ENCODE data around the gene IWS1. TPM values are rescaled to one million over a fixed set of nuclear protein-coding genes. Genes with fewer than 3 reads are reported as not detected.
"Not testable (repeated sequence)": the region's sequence is repeated elsewhere in the genome, so short reads cannot be mapped to it uniquely, and the experiment has no call there.

The IWS1 gene
- polyA plus RNA-seq, 1 experiment: 55.0 TPM

GRCh38 chr2:127573771-127574170 lies 47.5 kb upstream of the IWS1 start:
- no peak for DNase-seq (ENCODE audit: low read depth, low spot score)
- no peak for TF ChIP-seq CTCF (IDR thresholded peaks at IDR 0.05; ENCODE audit: low read depth, low read length)
- CTCF ChIA-PET: interaction anchor here (2.6 kb wide), 1 partner anchor 18 kb away, joined by 7 read pairs; no protein-coding TSS in a partner anchor
- Histone ChIP-seq H3K4me3 (ENCODE audit: low read depth, low read length) (no peak overlapping the region), H3K27me3 (ENCODE audit: control insufficient read depth, insufficient read depth, low read length) (peaks cover 19% of the 10 kb centered on the region), H3K9me3 (ENCODE audit: control insufficient read depth, insufficient read depth, low read length) (no peaks in the 10 kb centered on the region; the same call in 1 of the 2 replicates), H3K27ac (ENCODE audit: low read depth, low read length) (no peak overlapping the region)
- POLR2A ChIA-PET: no interaction called here

- no peak for TF ChIP-seq CTCF (IDR thresholded peaks at IDR 0.05; ENCODE audit: low read depth, low read length)
- no peak overlapping the region for H3K27ac ChIP-seq (ENCODE audit: low read depth, low read length)
- H3K4me3 ChIP-seq (ENCODE audit: low read depth, low read length): no peak overlapping the region
- H3K9me3 ChIP-seq (ENCODE audit: control insufficient read depth, insufficient read depth, low read length): no peaks in the 10 kb centered on the region; the same call in 1 of the 2 replicates
- ChIA-PET POLR2A (no interaction called here), CTCF (no interaction called here)
- no peak for DNase-seq (ENCODE audit: low read depth, low spot score)
- peaks cover 15% of the 10 kb centered on the region for H3K27me3 ChIP-seq (ENCODE audit: control insufficient read depth, insufficient read depth, low read length)
These were observed 47.0 kb upstream of the IWS1 start for GRCh38 chr2:127573298-127573697.

- CTCF ChIA-PET: no interaction called here
- H3K9me3 ChIP-seq (ENCODE audit: control insufficient read depth, insufficient read depth, low read length): no peaks in the 10 kb centered on the region; the same call in 1 of the 2 replicates
These were observed 46.6 kb upstream of the IWS1 start for GRCh38 chr2:127572841-127573240.

GRCh38 chr2:127572352-127572751 lies 46.1 kb upstream of the IWS1 start:
- POLR2A ChIA-PET; CTCF ChIA-PET; H3K9me3 ChIP-seq (ENCODE audit: control insufficient read depth, insufficient read depth, low read length); H3K4me3 ChIP-seq (ENCODE audit: low read depth, low read length); H3K27ac ChIP-seq (ENCODE audit: low read depth, low read length); DNase-seq (ENCODE audit: low read depth, low spot score): not testable (repeated sequence)
- H3K27me3 ChIP-seq (ENCODE audit: control insufficient read depth, insufficient read depth, low read length): peaks cover 17% of the 10 kb centered on the region

More at GRCh38 chr2:127572841-127573240, 46.6 kb upstream of the IWS1 start:
- Histone ChIP-seq H3K27me3 (ENCODE audit: control insufficient read depth, insufficient read depth, low read length) (peaks cover 15% of the 10 kb centered on the region), H3K4me3 (ENCODE audit: low read depth, low read length) (no peak overlapping the region), H3K27ac (ENCODE audit: low read depth, low read length) (no peak overlapping the region)
- POLR2A ChIA-PET: no interaction called here
- TF ChIP-seq CTCF (IDR thresholded peaks at IDR 0.05; ENCODE audit: low read depth, low read length): no peak
- no peak for DNase-seq (ENCODE audit: low read depth, low spot score)

GRCh38 chr2:127570282-127571250 lies 44.3 kb upstream of the IWS1 start:
- DNase-seq (ENCODE audit: low read depth, low spot score): no peak
- POLR2A ChIA-PET: no interaction called here
- Histone ChIP-seq H3K9me3 (ENCODE audit: control insufficient read depth, insufficient read depth, low read length) (no peaks in the 10 kb centered on the region), H3K27ac (ENCODE audit: low read depth, low read length) (no peak overlapping the region), H3K27me3 (ENCODE audit: control insufficient read depth, insufficient read depth, low read length) (peaks cover 17% of the 10 kb centered on the region), H3K4me3 (ENCODE audit: low read depth, low read length) (no peak overlapping the region)
- TF ChIP-seq CTCF (IDR thresholded peaks at IDR 0.05; ENCODE audit: low read depth, low read length): no peak
- CTCF ChIA-PET: no interaction called here
